RWPE2 (cell line): ENCODE measurements around the gene POU2AF1.

Experiments used
- ATAC-seq: fragments of 200-7000 bp; cut with Tn5 transposase; 3 replicates; pipeline ENCODE4 v1.9.1; 2021; ENCODE audit warnings: low read depth
- DNase-seq: peaks from one replicate; pipeline ENCODE4 v3.0.0-alpha.2; 2020; ENCODE audit warnings: low spot score
- H3K27ac ChIP-seq: fragments of 450-650 bp; 2 replicates; pipeline ENCODE4 v1.5.1; 2017; ENCODE audit warnings: mild to moderate bottlenecking; ENCODE audit not compliant: poor library complexity, severe bottlenecking
- H3K27me3 ChIP-seq: fragments of 250-450 bp; sonication (Bioruptor Pico); 2 replicates; pipeline ENCODE4 v1.5.1; 2021; ENCODE audit warnings: mild to moderate bottlenecking, moderate library complexity; ENCODE audit not compliant: insufficient read depth, poor library complexity, severe bottlenecking
- H3K36me3 ChIP-seq: fragments of 250-450 bp; sonication (Bioruptor Pico); 2 replicates; pipeline ENCODE4 v1.5.1; 2020; ENCODE audit warnings: low read depth, mild to moderate bottlenecking, moderate library complexity
- H3K4me1 ChIP-seq: fragments of 250-450 bp; sonication (Bioruptor Pico); 2 replicates; pipeline ENCODE4 v1.5.1; 2021; ENCODE audit warnings: mild to moderate bottlenecking, moderate library complexity; ENCODE audit not compliant: insufficient read depth, poor library complexity, severe bottlenecking
- H3K4me3 ChIP-seq: fragments of 250-450 bp; sonication (Bioruptor Pico); 2 replicates; pipeline ENCODE4 v1.5.1; 2021; ENCODE audit warnings: mild to moderate bottlenecking, moderate library complexity; ENCODE audit not compliant: severe bottlenecking
- H3K9me3 ChIP-seq: fragments of 250-450 bp; sonication (Bioruptor Pico); 2 replicates; pipeline ENCODE4 v1.5.1; 2021; ENCODE audit warnings: mild to moderate bottlenecking, moderate library complexity; ENCODE audit not compliant: severe bottlenecking
- CTCF ChIP-seq: fragments of 450-650 bp; IDR thresholded peaks from one replicate; pipeline ENCODE4 v1.5.1; 2017; ENCODE audit warnings: mild to moderate bottlenecking, moderate library complexity; ENCODE audit not compliant: poor library complexity, severe bottlenecking

The POU2AF1 gene

GRCh38 chr11:111414936-111415335 lies 35.9 kb upstream of the POU2AF1 start:
- ATAC-seq: no peak
- no peak for DNase-seq
- Histone ChIP-seq H3K27me3 (no peaks in the 10 kb centered on the region), H3K36me3 (no peaks in the 10 kb centered on the region), H3K4me1 (no peaks in the 10 kb centered on the region), H3K9me3 (no peaks in the 10 kb centered on the region), H3K4me3 (no peak overlapping the region), H3K27ac (no peak overlapping the region)
- no peak for TF ChIP-seq CTCF

GRCh38 chr11:111414267-111414931 lies 35.3 kb upstream of the POU2AF1 start:
- H3K27ac ChIP-seq: no peak overlapping the region
- no peaks in the 10 kb centered on the region for H3K36me3 ChIP-seq
- H3K9me3 ChIP-seq: no peaks in the 10 kb centered on the region
- no peak for TF ChIP-seq CTCF
- no peaks in the 10 kb centered on the region for H3K27me3 ChIP-seq
- no peak overlapping the region for H3K4me3 ChIP-seq
- ATAC-seq (no peak), DNase-seq (no peak)
- no peaks in the 10 kb centered on the region for H3K4me1 ChIP-seq

GRCh38 chr11:111413849-111414248 lies 34.8 kb upstream of the POU2AF1 start:
- DNase-seq (no peak), ATAC-seq (no peak)
- H3K27ac ChIP-seq: no peak overlapping the region
- no peaks in the 10 kb centered on the region for H3K36me3 ChIP-seq
- no peak overlapping the region for H3K4me3 ChIP-seq
- no peaks in the 10 kb centered on the region for H3K4me1 ChIP-seq
- H3K9me3 ChIP-seq: no peaks in the 10 kb centered on the region
- no peak for TF ChIP-seq CTCF
- H3K27me3 ChIP-seq: no peaks in the 10 kb centered on the region

- H3K27ac ChIP-seq: no peak overlapping the region
- no peak for ATAC-seq
These were observed 33.2 kb upstream of the POU2AF1 start for GRCh38 chr11:111412293-111412692.

More at GRCh38 chr11:111412293-111412692, 33.2 kb upstream of the POU2AF1 start:
- no peaks in the 10 kb centered on the region for H3K36me3 ChIP-seq
- TF ChIP-seq CTCF: no peak
- H3K27me3 ChIP-seq: no peaks in the 10 kb centered on the region
- H3K4me3 ChIP-seq: no peak overlapping the region
- no peak for DNase-seq
- no peaks in the 10 kb centered on the region for H3K9me3 ChIP-seq
- H3K4me1 ChIP-seq: no peaks in the 10 kb centered on the region
